AG04449 (cell line): Measurements from ENCODE around the gene PRDM8.

ENCODE experiments used
- CTCF ChIA-PET: fragments of 350-600 bp; formaldehyde crosslinking; extraction: SDS; loops from one replicate; lab custom pipeline; 2021; ENCODE audit warnings: antibody characterized with exemption; lab: Yijun Ruan, JAX
- POLR2A ChIA-PET: fragments of 400-600, 350-600 bp; formaldehyde crosslinking; extraction: SDS; loops from one replicate; lab custom pipeline; 2020; ENCODE audit warnings: antibody characterized with exemption, inconsistent platforms; lab: Yijun Ruan, JAX
- DNase-seq: peaks from one replicate; pipeline ENCODE4 v3.0.0-alpha.2; 2010; ENCODE audit warnings: low read depth, low spot score
- H3K4me3 ChIP-seq: 2 replicates; pipeline ENCODE4 v1.5.1; 2011; ENCODE audit warnings: low read depth, mild to moderate bottlenecking, control low read depth, low read length
- TF ChIP-seq, protein P1 (sequence below): IDR thresholded peaks from one replicate; pipeline ENCODE4 v1.5.1; 2011; ENCODE audit warnings: mild to moderate bottlenecking, moderate library complexity, low read length, control low read depth, inconsistent platforms; ENCODE audit not compliant: insufficient read depth; ENCODE audit errors: missing control alignments

Gene PRDM8

DNA sequence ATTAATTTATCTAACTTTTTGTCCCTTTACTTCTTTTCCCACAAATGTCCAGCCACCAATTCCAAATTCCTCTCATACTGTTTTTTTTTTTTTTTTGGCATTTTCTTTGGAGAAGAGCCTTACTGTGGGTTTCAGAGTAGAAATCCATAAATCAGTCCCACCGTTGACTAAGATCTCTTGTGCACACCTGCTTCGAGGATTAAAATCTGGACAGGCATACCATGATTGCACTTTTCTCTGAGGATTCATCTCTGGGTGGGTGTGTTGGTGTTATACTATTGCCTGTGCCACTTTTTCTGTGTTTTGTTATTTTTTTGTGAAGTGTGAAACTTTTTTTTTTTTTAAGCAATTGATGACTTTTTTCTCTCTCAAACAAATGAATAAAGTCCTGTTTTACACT is 13.2 kb downstream of the PRDM8 start:
- no peak for DNase-seq
- CTCF ChIA-PET = interaction anchor here (1.0 to 4.3 kb wide), 5 partner anchors 8 to 109 kb away, joined by 3 to 47 read pairs (median 3); no protein-coding TSS in a partner anchor
- TF ChIP-seq, protein P1, sequence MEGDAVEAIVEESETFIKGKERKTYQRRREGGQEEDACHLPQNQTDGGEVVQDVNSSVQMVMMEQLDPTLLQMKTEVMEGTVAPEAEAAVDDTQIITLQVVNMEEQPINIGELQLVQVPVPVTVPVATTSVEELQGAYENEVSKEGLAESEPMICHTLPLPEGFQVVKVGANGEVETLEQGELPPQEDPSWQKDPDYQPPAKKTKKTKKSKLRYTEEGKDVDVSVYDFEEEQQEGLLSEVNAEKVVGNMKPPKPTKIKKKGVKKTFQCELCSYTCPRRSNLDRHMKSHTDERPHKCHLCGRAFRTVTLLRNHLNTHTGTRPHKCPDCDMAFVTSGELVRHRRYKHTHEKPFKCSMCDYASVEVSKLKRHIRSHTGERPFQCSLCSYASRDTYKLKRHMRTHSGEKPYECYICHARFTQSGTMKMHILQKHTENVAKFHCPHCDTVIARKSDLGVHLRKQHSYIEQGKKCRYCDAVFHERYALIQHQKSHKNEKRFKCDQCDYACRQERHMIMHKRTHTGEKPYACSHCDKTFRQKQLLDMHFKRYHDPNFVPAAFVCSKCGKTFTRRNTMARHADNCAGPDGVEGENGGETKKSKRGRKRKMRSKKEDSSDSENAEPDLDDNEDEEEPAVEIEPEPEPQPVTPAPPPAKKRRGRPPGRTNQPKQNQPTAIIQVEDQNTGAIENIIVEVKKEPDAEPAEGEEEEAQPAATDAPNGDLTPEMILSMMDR = no peak
- H3K4me3 ChIP-seq = no peak overlapping the region
- POLR2A ChIA-PET = no interaction called here

DNA sequence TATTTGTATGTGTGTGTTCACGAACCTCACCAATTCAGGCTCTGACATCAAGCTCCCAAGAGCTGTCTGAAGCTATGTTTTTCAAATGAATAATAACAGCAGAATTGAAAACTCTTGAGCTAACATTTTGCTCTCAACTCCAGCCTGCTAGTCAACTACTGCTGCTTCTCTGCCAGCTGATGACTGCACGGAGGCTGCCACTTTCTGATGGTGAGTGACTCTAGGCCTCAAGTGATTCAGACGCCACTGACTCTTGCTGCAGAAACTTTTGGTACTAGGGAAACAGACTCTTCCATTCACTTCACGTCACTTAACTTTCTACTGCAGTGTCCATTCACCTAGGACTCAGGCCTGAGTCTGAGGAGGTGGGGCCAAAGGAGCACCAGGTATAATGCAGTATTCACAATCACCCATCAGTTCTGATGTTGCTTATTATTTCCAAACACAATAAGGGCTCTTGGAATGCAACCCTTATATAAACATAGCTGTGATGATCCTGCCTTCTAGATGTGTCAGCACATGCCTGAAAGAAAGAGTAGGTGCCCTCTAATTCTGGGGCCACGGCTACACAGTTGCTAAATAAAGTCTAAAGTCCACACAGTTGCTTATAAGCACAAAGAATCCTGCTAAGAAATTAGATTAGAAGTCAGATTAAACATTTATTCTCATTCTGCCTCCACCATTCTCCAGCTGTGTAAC is 16.0 kb downstream of the PRDM8 start:
- TF ChIP-seq, protein P1 = no peak
- ChIA-PET CTCF (interaction anchor here (1.0 to 4.3 kb wide), 20 partner anchors 8 to 1262 kb away, joined by 3 to 47 read pairs (median 4); no protein-coding TSS in a partner anchor), POLR2A (interaction anchor here (0.5 to 1.0 kb wide), 2 partner anchors 53 to 140 kb away, joined by 3 read pairs; partner anchors contain the start of genes ANTXR2 and FGF5)
- DNase-seq = no peak
- no peak overlapping the region for H3K4me3 ChIP-seq

DNA sequence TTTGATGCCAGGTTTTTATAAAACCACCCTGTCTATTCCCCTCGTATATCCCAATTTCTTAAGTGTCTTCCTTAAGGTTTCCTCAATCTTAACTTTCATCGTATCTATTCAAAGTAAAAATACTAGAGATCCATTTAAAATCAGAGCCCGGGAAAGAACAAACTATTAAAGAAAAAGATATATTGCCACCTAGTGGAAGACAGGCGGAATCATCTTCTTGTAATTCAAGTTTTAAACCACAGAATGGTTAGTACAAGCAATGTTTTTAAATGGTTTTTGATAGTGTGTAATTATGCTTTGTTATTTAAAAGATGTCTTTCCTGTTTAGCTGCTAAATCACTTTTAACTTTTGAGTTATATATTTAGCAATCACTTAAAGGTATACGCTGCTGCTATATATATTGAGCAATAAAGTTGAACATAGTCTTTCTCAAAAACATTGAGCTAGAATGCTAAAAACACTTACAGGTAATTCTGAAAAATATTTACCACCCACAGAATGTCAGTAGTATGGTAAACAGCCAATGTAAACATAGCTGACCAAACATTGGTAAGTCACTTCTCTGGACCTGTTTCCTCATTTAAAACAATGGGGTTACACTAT is 18.2 kb downstream of the PRDM8 start:
- no peak for DNase-seq
- CTCF ChIA-PET = interaction anchor here (0.6 to 8.1 kb wide), 25 partner anchors 9 to 1263 kb away, joined by 3 to 78 read pairs (median 4); partner anchors contain the start of gene CFAP299
- POLR2A ChIA-PET = no interaction called here
- H3K4me3 ChIP-seq = no peak overlapping the region
- TF ChIP-seq, protein P1 = peak; percentile 48

DNA sequence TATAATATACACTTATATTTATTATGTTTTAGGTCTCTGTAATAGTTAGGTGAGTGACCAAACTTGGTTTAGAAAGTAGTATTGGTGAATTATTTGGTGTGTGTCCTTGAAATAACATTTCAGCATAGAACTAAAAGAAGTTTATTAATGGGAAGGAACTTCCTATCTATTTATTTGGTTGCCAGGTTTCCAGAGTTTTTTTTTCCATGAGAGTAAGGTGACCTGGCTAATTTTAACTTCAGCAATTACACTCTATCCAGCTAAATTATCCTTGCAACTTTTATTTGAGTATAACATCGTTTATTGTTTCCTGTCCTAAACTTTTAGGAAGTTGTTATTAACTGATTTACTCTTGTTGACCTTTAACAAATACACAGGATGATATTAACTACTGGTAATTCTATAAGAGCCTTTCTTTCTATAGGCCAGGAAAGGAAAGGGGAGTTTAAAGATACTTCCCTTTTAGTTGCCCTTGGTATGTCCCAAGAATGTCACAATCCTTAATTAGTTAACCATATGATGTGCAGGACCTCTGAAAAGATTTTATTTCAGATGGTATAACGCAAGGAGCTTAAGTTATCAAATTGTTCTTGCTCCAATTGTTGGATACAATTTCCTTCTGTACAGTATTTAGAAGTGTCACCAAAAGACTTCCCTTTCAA is 18.9 kb downstream of the PRDM8 start:
- DNase-seq = no peak
- CTCF ChIA-PET = interaction anchor here (0.6 to 8.1 kb wide), 25 partner anchors 10 to 1264 kb away, joined by 3 to 78 read pairs (median 4); partner anchors contain the start of gene CFAP299
- TF ChIP-seq, protein P1 = no peak
- H3K4me3 ChIP-seq = no peak overlapping the region
- POLR2A ChIA-PET = no interaction called here

DNA sequence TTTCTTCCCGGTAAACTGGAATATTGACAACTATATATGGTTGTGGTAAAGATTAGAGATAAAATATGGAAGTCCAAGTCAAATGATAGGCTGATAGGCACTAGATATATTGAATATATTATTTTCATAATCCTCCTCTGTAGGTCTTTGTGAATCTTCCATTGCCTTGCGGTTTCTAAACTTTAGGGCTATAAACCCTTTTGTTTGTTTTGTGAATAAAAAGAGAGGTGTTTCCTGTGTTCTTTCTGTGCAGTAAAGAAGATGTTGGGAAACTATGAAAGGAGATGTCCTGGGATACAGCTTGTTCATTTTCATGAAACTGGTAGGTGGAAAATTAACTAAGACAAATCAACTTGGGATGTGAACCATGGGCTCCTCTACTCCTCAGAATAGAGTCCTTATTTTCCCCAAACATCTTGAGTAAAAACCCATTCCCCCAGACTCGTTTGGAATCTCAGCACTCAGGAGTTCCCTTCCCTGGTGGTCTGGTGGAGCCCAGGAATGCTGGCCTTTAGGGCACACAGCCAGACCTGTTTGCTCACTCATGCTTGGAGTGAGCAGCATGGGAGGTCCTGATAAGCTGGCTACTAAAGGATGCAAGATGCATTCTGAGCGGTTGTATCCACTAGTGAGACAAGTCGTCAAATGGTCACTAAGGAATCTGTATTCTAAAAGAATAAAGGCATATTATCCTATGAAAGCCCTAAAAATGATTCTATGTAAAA is 22.2 kb downstream of the PRDM8 start:
- ChIA-PET CTCF (interaction anchor here (0.6 to 9.5 kb wide), 28 partner anchors 7 to 1269 kb away, joined by 3 to 116 read pairs (median 7); partner anchors contain the start of genes CFAP299 and FGF5), POLR2A (interaction anchor here (1.9 kb wide), 1 partner anchor 47 kb away, joined by 9 read pairs; the partner anchor contains the start of gene FGF5)
- TF ChIP-seq, protein P1 = no peak
- H3K4me3 ChIP-seq = no peak overlapping the region
- no peak for DNase-seq
